ENCODE results near the gene MADD. TPM values are rescaled to one million over a fixed set of nuclear protein-coding genes. Genes with fewer than 3 reads are reported as not detected.

The MADD gene
- total and polyA plus RNA-seq, 10 of the 15 experiments (the other 5 are each of a cell fraction or from before 2014, with no cell fraction given), result 0.47 to 35.4 (median 17.6) TPM

DNA sequence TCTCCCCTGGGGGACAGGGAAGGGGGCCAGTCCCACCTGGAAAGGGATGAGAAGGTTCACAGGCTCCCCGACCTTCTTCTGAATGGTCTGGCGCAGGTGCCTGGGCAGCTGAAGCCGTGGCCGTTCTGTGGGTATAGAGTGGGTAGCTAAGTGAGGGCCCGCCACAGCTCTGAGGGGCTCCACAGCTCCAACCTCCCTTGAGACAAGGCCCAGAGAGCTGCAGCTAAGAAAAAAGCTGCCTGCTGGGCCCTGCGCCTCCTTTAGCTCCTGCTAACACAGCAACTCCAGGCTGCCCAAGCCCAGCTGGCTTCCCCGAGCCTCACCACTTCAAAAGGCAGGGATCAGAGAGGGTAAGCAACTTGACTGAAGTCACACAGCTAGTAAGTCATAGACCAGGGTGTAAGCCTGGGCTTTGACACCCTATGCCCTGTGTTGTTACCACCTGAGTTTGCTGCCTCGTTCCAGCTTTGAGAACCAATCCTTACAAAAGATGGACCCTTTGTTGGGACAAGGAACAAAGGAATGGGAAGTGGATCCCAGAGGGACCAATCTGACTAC, 64.0 kb downstream of the MADD start:
- Histone ChIP-seq H3K36me3 (ENCODE audit: control insufficient read depth in 2 of 2, insufficient read depth in 2 of 2, low read length in 1 of 2) (peaks cover 2 to 3% of the 10 kb centered on the region in 2 experiments), H3K4me3 (no peak overlapping the region), H3K4me2 (ENCODE audit: control insufficient read depth, insufficient read depth) (no peak overlapping the region), H2AFZ (ENCODE audit: control insufficient read depth, low read depth, low read length) (no peak overlapping the region), H3K9ac (ENCODE audit: control insufficient read depth, insufficient read depth, low read length) (no peak overlapping the region), H3K9me3 (replicated peaks; ENCODE audit: control insufficient read depth, insufficient read depth, low read length) (no peaks in the 10 kb centered on the region), H3K27ac (ENCODE audit: control insufficient read depth, insufficient read depth) (no peak overlapping the region), H3K4me1 (ENCODE audit: control insufficient read depth, insufficient read depth, low read length) (0 out of 2 replicates have a peak, but pooled peaks cover under 1% of the 10 kb centered on the region), H3K79me2 (ENCODE audit: control insufficient read depth, insufficient read depth, low read length) (no peaks in the 10 kb centered on the region), H3K27me3 (replicated peaks in 1 of 2; ENCODE audit: control insufficient read depth in 2 of 2, insufficient read depth in 2 of 2, low read length in 1 of 2) (no peaks in the 10 kb centered on the region), H4K20me1 (ENCODE audit: control insufficient read depth, insufficient read depth) (no peaks in the 10 kb centered on the region)
- ATAC-seq, result no peak
- WGBS (ENCODE audit: insufficient coverage, insufficient replicate concordance, low lambda C conversion rate, missing lambda C conversion rate), result 62% methylated on average over 8 of the region's 8 CpGs
- no TSS peak for BruUV-seq (replicated peaks)
- DNase-seq (ENCODE audit: low read depth, low spot score), result no peak
- POLR2A ChIA-PET, result no interaction called here
- SMC1A ChIA-PET (ENCODE audit: uncharacterized antibody, unreplicated experiment), result interaction anchor here (1.3 kb wide), 1 partner anchor 35 kb away, joined by 3 read pairs; no protein-coding TSS in a partner anchor
- RAD21 ChIA-PET (ENCODE audit: unreplicated experiment), result no interaction called here
- no peak for FAIRE-seq
- in situ Hi-C loops (cut with MboI) (no loop called here), intact Hi-C loops (cut with micrococcal nuclease; ENCODE audit: unreplicated experiment) (no loop called here)
- CTCF ChIA-PET, result interaction anchor here (1.2 to 2.1 kb wide), 3 partner anchors 12 to 78 kb away, joined by 3 to 8 read pairs (median 3); no protein-coding TSS in a partner anchor
- TF ChIP-seq CEBPB (IDR thresholded peaks at IDR 0.05; ENCODE audit: borderline replicate concordance in 1 of 2, low read depth in 2 of 2, low read length in 2 of 2), result no peak
- no peak for TF ChIP-seq ESRRA (IDR thresholded peaks at IDR 0.05; ENCODE audit: low read length)
- TF ChIP-seq, protein P1, sequence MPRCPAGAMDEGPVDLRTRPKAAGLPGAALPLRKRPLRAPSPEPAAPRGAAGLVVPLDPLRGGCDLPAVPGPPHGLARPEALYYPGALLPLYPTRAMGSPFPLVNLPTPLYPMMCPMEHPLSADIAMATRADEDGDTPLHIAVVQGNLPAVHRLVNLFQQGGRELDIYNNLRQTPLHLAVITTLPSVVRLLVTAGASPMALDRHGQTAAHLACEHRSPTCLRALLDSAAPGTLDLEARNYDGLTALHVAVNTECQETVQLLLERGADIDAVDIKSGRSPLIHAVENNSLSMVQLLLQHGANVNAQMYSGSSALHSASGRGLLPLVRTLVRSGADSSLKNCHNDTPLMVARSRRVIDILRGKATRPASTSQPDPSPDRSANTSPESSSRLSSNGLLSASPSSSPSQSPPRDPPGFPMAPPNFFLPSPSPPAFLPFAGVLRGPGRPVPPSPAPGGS (IDR thresholded peaks at IDR 0.05; ENCODE audit: borderline replicate concordance, insufficient read depth, low read depth, low read length, poor library complexity, severe bottlenecking), result no peak
- no peak for TF ChIP-seq MTA3 (IDR thresholded peaks at IDR 0.05; ENCODE audit: borderline replicate concordance, low read length)
- TF ChIP-seq, protein P2, sequence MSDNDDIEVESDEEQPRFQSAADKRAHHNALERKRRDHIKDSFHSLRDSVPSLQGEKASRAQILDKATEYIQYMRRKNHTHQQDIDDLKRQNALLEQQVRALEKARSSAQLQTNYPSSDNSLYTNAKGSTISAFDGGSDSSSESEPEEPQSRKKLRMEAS (IDR thresholded peaks at IDR 0.05; ENCODE audit: low read depth, low read length), result no peak
- TF ChIP-seq, protein P3, sequence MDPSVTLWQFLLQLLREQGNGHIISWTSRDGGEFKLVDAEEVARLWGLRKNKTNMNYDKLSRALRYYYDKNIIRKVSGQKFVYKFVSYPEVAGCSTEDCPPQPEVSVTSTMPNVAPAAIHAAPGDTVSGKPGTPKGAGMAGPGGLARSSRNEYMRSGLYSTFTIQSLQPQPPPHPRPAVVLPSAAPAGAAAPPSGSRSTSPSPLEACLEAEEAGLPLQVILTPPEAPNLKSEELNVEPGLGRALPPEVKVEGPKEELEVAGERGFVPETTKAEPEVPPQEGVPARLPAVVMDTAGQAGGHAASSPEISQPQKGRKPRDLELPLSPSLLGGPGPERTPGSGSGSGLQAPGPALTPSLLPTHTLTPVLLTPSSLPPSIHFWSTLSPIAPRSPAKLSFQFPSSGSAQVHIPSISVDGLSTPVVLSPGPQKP (IDR thresholded peaks at IDR 0.05; ENCODE audit: low read depth, low read length), result no peak
- TF ChIP-seq IKZF2 (IDR thresholded peaks at IDR 0.05), result no peak
- TF ChIP-seq, protein P4, sequence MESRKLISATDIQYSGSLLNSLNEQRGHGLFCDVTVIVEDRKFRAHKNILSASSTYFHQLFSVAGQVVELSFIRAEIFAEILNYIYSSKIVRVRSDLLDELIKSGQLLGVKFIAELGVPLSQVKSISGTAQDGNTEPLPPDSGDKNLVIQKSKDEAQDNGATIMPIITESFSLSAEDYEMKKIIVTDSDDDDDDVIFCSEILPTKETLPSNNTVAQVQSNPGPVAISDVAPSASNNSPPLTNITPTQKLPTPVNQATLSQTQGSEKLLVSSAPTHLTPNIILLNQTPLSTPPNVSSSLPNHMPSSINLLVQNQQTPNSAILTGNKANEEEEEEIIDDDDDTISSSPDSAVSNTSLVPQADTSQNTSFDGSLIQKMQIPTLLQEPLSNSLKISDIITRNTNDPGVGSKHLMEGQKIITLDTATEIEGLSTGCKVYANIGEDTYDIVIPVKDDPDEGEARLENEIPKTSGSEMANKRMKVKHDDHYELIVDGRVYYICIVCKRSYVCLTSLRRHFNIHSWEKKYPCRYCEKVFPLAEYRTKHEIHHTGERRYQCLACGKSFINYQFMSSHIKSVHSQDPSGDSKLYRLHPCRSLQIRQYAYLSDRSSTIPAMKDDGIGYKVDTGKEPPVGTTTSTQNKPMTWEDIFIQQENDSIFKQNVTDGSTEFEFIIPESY (IDR thresholded peaks at IDR 0.05), result no peak
- TF ChIP-seq, protein P5, sequence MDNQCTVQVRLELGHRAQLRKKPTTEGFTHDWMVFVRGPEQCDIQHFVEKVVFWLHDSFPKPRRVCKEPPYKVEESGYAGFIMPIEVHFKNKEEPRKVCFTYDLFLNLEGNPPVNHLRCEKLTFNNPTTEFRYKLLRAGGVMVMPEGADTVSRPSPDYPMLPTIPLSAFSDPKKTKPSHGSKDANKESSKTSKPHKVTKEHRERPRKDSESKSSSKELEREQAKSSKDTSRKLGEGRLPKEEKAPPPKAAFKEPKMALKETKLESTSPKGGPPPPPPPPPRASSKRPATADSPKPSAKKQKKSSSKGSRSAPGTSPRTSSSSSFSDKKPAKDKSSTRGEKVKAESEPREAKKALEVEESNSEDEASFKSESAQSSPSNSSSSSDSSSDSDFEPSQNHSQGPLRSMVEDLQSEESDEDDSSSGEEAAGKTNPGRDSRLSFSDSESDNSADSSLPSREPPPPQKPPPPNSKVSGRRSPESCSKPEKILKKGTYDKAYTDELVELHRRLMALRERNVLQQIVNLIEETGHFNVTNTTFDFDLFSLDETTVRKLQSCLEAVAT (IDR thresholded peaks at IDR 0.05), result no peak
- TF ChIP-seq, protein P6, sequence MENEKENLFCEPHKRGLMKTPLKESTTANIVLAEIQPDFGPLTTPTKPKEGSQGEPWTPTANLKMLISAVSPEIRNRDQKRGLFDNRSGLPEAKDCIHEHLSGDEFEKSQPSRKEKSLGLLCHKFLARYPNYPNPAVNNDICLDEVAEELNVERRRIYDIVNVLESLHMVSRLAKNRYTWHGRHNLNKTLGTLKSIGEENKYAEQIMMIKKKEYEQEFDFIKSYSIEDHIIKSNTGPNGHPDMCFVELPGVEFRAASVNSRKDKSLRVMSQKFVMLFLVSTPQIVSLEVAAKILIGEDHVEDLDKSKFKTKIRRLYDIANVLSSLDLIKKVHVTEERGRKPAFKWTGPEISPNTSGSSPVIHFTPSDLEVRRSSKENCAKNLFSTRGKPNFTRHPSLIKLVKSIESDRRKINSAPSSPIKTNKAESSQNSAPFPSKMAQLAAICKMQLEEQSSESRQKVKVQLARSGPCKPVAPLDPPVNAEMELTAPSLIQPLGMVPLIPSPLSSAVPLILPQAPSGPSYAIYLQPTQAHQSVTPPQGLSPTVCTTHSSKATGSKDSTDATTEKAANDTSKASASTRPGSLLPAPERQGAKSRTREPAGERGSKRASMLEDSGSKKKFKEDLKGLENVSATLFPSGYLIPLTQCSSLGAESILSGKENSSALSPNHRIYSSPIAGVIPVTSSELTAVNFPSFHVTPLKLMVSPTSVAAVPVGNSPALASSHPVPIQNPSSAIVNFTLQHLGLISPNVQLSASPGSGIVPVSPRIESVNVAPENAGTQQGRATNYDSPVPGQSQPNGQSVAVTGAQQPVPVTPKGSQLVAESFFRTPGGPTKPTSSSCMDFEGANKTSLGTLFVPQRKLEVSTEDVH (IDR thresholded peaks at IDR 0.05; ENCODE audit: low read depth, partially characterized antibody), result no peak
- TF ChIP-seq ASH2L (IDR thresholded peaks at IDR 0.05; ENCODE audit: borderline replicate concordance, low read depth), result no peak
- TF ChIP-seq CHD4 (IDR thresholded peaks at IDR 0.05), result no peak
- TF ChIP-seq SMARCA5 (IDR thresholded peaks at IDR 0.05), result no peak
- TF ChIP-seq TAF1 (IDR thresholded peaks at IDR 0.05; ENCODE audit: borderline replicate concordance, low read depth, low read length), result no peak
- TF ChIP-seq BRCA1 (IDR thresholded peaks at IDR 0.05; ENCODE audit: low read depth, low read length), result no peak

Measured in GM12878 (cell line).